ENCODE measurements around the gene ZNF429.

Gene ZNF429

DNA sequence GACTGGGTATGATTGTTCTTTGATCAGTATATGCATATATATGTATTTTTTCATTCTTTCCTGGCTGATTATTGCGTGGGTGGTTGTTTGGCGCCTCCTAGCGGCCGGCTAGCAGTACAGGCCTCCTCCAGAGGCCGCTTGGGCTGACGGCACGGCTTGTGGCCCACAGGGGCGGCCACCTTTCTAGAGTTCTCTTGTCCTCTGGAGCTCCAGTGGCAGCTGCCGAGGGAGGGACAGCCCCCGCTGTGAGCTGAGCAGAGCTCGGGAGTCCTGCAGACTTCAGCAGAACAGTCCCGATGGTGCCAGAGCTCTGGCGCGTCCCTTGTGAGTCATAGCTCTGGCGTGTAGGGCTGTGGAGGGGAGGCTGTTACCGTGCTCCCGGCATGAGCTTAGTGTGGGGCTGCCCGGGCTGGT is 22.5 kb upstream of the ZNF429 start:
- no peak overlapping the region for H2AFZ ChIP-seq (ENCODE audit: low read depth)
- no peak overlapping the region for H3K27ac ChIP-seq
- TF ChIP-seq, protein P1, sequence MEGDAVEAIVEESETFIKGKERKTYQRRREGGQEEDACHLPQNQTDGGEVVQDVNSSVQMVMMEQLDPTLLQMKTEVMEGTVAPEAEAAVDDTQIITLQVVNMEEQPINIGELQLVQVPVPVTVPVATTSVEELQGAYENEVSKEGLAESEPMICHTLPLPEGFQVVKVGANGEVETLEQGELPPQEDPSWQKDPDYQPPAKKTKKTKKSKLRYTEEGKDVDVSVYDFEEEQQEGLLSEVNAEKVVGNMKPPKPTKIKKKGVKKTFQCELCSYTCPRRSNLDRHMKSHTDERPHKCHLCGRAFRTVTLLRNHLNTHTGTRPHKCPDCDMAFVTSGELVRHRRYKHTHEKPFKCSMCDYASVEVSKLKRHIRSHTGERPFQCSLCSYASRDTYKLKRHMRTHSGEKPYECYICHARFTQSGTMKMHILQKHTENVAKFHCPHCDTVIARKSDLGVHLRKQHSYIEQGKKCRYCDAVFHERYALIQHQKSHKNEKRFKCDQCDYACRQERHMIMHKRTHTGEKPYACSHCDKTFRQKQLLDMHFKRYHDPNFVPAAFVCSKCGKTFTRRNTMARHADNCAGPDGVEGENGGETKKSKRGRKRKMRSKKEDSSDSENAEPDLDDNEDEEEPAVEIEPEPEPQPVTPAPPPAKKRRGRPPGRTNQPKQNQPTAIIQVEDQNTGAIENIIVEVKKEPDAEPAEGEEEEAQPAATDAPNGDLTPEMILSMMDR (conservative IDR thresholded peaks at IDR 0.05; ENCODE audit: low read depth, low read length): peak; percentile 44
- H3K36me3 ChIP-seq (ENCODE audit: insufficient read depth): no peaks in the 10 kb centered on the region
- H3K27me3 ChIP-seq (ENCODE audit: insufficient read depth, low read depth): no peaks in the 10 kb centered on the region
- H3K4me3 ChIP-seq (IDR thresholded peaks at IDR 0.05; ENCODE audit: insufficient read depth, low read depth, low read length): no peak overlapping the region
- no peaks in the 10 kb centered on the region for H3K79me2 ChIP-seq (ENCODE audit: insufficient read depth, low read depth)
- no peaks in the 10 kb centered on the region for H4K20me1 ChIP-seq (ENCODE audit: insufficient read depth)
- no peak overlapping the region for H3K4me2 ChIP-seq
- no peaks in the 10 kb centered on the region for H3K4me1 ChIP-seq (ENCODE audit: low read depth, poor library complexity, severe bottlenecking)
- no peak overlapping the region for H3K9ac ChIP-seq

DNA sequence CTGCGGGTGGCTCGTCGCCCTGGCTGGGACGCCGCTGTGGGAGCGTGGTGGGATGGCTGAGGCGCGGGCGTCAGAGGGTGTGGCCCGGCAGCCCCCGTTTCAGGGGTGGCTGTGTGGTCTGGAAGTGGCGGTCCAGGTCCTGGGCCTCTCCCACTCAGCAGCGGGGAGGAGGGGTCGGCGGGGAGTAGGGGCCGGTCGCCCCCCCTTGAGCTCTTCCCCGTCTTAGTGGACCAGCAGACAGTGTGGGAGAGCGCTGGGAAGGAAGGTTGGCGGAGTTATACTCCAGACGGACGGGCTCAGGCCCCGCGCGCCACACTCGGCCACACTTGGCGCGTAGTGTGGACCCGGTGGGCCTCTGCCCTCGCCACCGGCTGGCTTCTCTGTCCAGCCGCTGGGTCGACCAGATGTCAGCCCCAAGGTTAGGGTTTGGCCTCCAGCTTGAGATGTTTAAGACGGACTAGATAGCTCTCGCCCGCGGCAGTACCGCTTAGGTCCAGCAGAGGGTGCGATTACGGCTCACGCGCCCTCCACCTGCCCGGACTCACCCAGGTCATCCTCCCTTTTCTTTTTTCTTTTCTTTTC is 21.7 kb upstream of the ZNF429 start:
- H3K27ac ChIP-seq: no peak overlapping the region
- no peaks in the 10 kb centered on the region for H3K79me2 ChIP-seq (ENCODE audit: insufficient read depth, low read depth)
- no peak overlapping the region for H2AFZ ChIP-seq (ENCODE audit: low read depth)
- H3K27me3 ChIP-seq (ENCODE audit: insufficient read depth, low read depth): no peaks in the 10 kb centered on the region
- no peaks in the 10 kb centered on the region for H4K20me1 ChIP-seq (ENCODE audit: insufficient read depth)
- H3K9ac ChIP-seq: no peak overlapping the region
- H3K4me1 ChIP-seq (ENCODE audit: low read depth, poor library complexity, severe bottlenecking): no peaks in the 10 kb centered on the region
- H3K4me2 ChIP-seq: no peak overlapping the region
- H3K4me3 ChIP-seq (IDR thresholded peaks at IDR 0.05; ENCODE audit: insufficient read depth, low read depth, low read length): no peak overlapping the region
- TF ChIP-seq, protein P1 (conservative IDR thresholded peaks at IDR 0.05; ENCODE audit: low read depth, low read length): no peak
- no peaks in the 10 kb centered on the region for H3K36me3 ChIP-seq (ENCODE audit: insufficient read depth)

DNA sequence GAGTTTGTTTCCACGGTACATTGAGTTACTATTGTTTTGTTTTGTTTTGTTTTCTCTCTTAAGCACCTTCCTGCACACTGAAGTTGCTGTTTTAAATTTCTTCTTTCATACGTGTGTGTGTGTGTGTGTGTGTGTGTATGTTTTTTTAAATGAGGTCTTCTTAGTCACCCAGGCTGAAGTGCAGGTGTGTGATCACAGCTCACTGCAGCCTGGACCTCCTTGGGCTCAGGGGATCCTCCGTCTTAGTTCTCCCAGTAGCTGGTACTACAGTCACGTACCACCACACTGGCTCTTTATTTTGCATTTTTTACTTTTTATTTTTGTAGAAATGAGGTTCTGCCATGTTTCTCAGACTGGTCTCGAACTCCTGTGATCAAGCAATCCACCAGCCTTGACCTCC is 20.8 kb upstream of the ZNF429 start:
- Histone ChIP-seq H3K36me3 (ENCODE audit: insufficient read depth) (no peaks in the 10 kb centered on the region), H4K20me1 (ENCODE audit: insufficient read depth) (no peaks in the 10 kb centered on the region), H3K4me3 (IDR thresholded peaks at IDR 0.05; ENCODE audit: insufficient read depth, low read depth, low read length) (no peak overlapping the region), H3K27me3 (ENCODE audit: insufficient read depth, low read depth) (no peaks in the 10 kb centered on the region), H3K4me2 (no peak overlapping the region), H3K4me1 (ENCODE audit: low read depth, poor library complexity, severe bottlenecking) (no peaks in the 10 kb centered on the region), H3K27ac (no peak overlapping the region), H3K9ac (no peak overlapping the region), H3K79me2 (ENCODE audit: insufficient read depth, low read depth) (no peaks in the 10 kb centered on the region), H2AFZ (ENCODE audit: low read depth) (no peak overlapping the region)
- TF ChIP-seq, protein P1 (conservative IDR thresholded peaks at IDR 0.05; ENCODE audit: low read depth, low read length): no peak

DNA sequence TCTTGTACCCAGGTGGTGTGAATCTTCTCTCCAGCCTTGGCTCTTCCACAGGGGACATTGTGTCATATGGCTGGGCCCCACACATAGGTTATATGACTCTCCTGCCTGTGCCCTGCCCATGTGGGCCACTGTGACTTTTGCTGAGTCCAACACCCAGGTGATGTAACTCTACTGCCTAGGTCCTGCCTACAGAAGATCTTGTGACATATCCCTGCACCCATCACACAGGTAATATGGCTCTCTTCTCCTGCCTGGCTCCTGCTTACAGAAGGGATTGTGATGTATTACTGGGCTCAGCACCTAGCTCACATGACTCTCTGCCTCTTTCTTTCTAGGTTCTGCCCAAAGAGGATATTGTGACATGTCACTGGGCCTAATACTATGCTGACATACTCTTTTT is 19.5 kb upstream of the ZNF429 start:
- Histone ChIP-seq H3K79me2 (ENCODE audit: insufficient read depth, low read depth) (no peaks in the 10 kb centered on the region), H3K9ac (no peak overlapping the region), H3K27me3 (ENCODE audit: insufficient read depth, low read depth) (no peaks in the 10 kb centered on the region), H3K27ac (no peak overlapping the region), H2AFZ (ENCODE audit: low read depth) (no peak overlapping the region), H3K36me3 (ENCODE audit: insufficient read depth) (no peaks in the 10 kb centered on the region), H3K4me2 (no peak overlapping the region), H4K20me1 (ENCODE audit: insufficient read depth) (no peaks in the 10 kb centered on the region), H3K4me3 (IDR thresholded peaks at IDR 0.05; ENCODE audit: insufficient read depth, low read depth, low read length) (no peak overlapping the region), H3K4me1 (ENCODE audit: low read depth, poor library complexity, severe bottlenecking) (no peaks in the 10 kb centered on the region)
- TF ChIP-seq, protein P1 (conservative IDR thresholded peaks at IDR 0.05; ENCODE audit: low read depth, low read length): no peak

Data from KMS-11 (cell line).